Right lobe of liver (tissue), 4 donors: ENCODE results near the gene DAAM1.

Source experiments
- POLR2A ChIP-seq: fragments of 450-650 bp; IDR thresholded peaks from one replicate; pipeline ENCODE4 v1.6.1; 2017; ENCODE audit warnings: antibody characterized with exemption, mild to moderate bottlenecking
- TF ChIP-seq, protein P1 (sequence below), 4 donors: fragments of 200-600 bp in 3 of 4; fragments of 450-650 bp in 1 of 4; IDR thresholded peaks; one replicate each; pipeline versions ENCODE4 v1.5.1 to v1.8.0; 2016 to 2022; ENCODE audit warnings: antibody characterized with exemption in 4 of 4, mild to moderate bottlenecking in 2 of 4
- donor health status: DM: no; HTN: no; CAD: no.
- donor health status: DM: no; HTN: no; CAD: no.
- donor health status: DM: no; HTN: yes; CAD: no.

DNA sequence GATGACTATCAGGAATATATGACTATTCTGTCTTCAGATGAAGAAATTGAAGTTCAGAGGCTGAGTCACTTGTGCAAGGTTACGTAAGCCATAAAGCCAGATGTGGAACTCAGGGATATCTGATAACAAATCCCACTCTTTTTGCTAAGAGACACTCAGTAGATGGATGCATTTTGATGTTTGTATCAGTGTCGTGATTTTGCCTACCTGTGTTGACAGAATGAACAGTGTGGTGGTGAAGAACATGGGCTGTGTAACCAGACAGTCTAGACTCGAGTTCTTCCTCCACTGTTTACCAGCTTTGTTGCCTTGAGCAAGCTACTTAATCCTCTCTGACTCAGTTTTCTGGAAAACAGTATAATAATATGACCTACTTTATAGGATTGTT is 93.9 kb downstream of the DAAM1 start:
- TF ChIP-seq, protein P1, sequence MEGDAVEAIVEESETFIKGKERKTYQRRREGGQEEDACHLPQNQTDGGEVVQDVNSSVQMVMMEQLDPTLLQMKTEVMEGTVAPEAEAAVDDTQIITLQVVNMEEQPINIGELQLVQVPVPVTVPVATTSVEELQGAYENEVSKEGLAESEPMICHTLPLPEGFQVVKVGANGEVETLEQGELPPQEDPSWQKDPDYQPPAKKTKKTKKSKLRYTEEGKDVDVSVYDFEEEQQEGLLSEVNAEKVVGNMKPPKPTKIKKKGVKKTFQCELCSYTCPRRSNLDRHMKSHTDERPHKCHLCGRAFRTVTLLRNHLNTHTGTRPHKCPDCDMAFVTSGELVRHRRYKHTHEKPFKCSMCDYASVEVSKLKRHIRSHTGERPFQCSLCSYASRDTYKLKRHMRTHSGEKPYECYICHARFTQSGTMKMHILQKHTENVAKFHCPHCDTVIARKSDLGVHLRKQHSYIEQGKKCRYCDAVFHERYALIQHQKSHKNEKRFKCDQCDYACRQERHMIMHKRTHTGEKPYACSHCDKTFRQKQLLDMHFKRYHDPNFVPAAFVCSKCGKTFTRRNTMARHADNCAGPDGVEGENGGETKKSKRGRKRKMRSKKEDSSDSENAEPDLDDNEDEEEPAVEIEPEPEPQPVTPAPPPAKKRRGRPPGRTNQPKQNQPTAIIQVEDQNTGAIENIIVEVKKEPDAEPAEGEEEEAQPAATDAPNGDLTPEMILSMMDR (IDR thresholded peaks at IDR 0.05) = no peak
- TF ChIP-seq POLR2A = no peak
